HG02623 (cell line): ENCODE measurements around the gene SERINC2.

Experiments used
- ATAC-seq: cut with Tn5 transposase; IDR thresholded peaks from one replicate; pipeline ENCODE4 v1.9.1; 2021; ENCODE audit warnings: moderate library complexity; ENCODE audit not compliant: unreplicated experiment

Gene SERINC2

DNA sequence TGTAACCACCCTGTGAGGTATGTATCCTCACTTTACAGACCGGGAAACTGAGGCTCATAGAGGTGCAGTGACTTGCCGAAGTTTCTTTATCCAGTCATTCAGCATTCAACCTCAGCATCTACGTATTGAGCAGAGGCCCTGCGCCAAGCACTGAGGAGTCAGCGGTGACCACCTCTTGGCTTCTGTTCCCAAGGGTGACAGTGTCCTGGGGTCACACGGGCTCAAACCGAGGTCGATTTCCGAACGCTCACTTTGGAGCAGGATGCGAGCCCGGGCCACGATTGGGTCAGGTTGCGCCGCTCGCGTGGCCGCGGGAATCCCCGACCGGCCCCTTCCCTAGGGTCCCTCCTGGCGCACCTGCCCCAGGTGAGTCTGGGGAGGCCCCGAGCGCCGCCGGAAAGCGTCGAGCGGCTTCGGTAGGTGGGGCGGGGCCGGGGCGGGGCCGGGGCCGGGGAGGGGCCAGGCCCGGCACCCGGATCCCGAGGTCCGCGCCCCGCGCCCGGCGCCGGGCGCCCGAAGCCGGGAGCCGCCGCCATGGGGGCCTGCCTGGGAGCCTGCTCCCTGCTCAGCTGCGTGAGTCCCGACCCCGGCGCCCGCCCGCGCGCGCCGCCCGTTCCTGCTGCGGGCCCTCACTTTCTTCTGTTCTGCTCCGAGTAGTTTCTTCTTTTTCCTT lies at the start of gene SERINC2:
TSS of gene SERINC2 (plus strand) at position 482 of the 673 bp plus-strand sequence. CDS start at position 535, 53 bp downstream.
- no peak for ATAC-seq

DNA sequence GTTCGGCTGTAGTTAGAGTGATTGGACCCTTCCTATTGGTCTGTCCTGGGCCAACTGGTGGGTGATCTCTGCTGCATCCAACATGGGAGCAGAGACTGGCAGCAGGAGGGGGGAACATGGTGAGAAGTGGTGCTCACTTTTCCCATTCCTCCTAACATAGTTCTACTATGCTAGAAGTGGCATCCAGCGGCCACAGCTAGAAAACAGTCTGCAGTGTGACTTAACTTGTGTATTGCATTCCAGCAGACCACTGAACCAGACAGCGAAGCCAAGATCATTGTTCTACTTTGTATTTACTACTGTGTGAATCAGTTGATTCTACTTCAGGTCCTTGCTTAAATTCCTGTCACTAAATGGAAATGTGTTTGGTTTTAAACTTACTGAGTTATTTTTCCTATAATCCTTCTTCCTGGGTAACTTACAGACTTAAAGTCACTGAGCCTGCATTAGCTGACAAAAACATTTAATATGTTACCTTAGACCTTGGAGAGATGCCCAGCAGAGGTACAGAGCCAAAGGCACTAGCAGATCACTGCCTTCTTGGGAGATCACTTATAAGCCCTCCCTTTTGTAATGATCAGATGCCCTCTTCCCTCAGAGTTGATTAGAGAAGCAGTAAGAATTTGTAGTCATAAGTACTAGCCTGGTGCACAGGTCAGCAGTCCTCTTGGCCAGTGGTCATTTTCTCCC lies 48.3 kb upstream of the SERINC2 start:
- ATAC-seq: no peak

DNA sequence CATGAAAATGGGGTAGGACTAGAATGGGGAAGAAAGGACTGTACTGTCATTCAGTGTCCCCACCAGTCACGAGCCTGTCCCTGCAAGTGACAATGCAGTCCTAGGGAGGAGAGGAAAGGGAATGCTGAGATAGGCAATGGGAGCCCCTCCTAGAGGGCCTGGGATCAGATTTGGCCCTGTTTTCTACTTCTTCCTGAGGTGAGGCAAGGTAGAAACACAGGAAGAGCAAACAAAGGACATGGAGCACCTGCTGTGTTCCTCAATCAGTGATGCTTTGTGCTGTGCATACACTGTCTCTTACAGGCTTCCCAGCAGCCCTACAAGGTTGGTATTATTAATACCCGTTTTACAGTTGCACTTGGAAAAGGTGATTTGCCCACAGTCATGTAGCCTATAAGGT lies 46.2 kb upstream of the SERINC2 start:
- ATAC-seq: no peak

DNA sequence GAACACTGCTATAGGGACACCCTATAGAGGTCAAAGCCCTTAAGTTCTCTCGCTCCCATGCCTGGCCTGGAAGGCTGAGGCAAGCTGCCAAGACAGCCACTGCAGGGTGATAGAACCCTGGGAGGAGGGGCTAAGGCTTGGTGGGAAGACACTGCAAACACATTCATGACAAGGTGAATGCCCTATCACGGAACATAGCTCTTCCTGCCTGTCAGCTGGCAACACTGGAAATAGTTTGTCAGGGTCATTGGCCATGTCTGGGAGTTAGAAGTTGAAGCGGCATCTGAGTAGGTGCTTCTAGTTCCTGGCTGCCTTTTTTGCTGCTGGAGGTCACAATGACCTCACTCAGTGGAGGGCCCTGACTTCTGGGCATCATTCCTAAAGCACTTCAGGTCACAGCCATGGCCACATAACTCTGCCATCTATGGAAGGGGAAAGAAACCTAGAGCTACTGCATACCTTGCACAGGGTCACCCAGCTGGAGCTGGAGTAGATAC lies 44.4 kb upstream of the SERINC2 start:
- no peak for ATAC-seq

DNA sequence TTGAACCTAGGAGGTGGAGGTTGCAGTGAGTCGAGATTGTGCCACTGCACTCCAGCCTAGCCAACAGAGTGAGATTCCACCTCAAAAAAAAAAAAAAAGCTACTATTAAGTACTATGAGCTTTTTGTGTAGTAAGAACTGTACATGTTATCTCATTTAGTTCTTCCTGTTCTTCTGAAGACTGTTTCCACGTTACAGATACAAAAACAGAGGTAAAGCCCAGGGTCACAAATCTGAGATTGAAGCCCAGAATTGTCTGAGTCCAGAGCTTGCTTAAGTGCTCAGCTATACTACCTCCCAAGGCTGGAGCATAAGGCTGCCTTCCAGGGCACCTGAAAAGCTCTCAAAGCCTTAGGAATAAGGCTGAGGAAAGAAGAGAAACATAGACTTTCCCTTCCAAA lies 43.0 kb upstream of the SERINC2 start:
- ATAC-seq: no peak

DNA sequence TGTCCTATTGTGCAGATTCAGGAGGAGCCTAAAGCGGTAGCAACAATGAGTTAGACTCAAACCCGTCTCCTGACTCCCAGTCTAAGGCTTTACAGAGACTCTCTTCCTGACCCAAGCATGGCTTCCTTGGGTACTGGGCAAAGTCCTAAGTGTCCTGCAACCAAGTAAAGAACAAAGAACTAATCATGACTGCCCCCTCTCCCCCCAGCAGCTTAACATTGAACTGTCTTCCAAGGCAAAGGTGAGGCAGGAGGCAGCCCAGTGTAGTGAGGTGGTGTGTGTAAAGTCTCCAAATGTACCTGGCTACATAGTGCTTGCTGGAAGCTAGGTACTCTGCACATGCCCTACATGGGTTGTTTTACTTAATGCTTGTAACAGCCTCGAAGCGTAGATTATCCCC lies 42.4 kb upstream of the SERINC2 start:
- no peak for ATAC-seq

DNA sequence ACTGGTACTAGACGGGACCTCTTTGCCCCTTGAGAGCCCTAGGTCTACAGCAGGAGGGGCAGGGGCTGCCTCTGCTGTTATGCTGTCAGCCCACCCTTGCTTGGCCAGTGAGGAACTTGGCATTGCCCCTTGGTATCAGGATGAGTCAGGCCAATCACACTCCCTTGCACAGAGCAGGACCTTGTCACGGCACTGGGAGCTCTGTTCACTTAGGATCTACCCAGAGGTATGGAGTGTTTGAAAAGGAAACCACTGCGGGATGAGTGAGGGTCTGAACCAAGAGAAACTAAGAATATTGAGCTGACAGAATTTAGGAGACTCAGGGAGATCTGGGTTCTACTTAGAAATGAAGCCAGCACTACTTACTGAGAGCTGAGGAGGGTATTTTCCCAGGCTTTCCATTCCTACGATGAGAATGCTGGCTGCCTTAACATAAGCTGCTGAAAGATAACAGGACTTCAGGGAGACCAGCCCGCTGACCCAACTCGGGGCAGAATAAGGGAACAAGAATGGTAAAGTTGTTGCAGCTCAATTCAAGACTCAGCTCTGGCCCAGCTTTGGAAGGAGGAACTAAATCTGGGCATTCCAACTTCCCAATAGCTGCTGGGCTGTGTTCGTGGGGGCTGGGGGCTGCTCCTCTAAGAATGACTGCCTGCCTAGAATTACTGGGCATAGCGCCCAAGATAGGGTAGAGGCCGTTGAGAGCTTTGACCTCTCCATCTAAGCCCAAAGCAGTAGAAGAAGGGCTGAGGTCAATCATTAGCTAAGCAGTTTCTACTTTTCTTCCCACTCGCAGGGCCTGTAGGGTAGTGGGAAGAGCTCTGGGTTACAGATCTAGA lies 41.7 kb upstream of the SERINC2 start:
- no peak for ATAC-seq

DNA sequence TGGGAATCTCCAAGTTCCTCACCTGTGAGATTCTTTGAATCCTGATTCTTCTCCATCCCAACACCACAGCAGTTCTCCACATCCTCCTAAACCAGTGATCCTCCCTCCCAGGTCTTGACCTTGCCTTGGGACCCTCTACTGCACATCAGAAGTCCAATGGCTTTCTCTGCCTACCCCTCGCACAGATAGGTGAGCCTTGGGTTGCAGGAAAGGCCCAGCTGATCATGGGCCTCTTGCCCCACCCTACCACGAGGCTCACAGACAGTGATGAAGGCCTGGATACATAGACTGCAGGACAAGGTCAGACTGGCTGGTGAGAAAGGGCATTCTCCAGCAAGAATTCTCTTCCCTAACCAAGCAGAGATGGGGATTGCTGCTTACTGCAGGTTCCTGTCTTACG lies 41.0 kb upstream of the SERINC2 start:
- ATAC-seq: no peak

DNA sequence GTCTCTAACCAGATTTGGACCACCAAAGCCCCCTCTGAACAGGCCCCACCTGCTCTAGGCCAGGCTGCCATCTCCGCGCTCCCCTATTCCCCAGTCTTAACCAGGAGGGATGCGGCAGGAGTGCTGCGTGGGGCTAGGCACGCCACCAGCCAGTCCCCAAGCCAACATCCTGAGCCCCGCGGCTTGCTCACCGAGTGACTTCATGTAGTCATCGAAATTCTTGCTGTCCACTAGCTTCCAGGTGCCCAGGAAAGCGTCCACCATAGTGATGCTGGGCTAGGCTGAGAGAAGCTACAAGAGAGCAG lies 40.3 kb upstream of the SERINC2 start:
- no peak for ATAC-seq

DNA sequence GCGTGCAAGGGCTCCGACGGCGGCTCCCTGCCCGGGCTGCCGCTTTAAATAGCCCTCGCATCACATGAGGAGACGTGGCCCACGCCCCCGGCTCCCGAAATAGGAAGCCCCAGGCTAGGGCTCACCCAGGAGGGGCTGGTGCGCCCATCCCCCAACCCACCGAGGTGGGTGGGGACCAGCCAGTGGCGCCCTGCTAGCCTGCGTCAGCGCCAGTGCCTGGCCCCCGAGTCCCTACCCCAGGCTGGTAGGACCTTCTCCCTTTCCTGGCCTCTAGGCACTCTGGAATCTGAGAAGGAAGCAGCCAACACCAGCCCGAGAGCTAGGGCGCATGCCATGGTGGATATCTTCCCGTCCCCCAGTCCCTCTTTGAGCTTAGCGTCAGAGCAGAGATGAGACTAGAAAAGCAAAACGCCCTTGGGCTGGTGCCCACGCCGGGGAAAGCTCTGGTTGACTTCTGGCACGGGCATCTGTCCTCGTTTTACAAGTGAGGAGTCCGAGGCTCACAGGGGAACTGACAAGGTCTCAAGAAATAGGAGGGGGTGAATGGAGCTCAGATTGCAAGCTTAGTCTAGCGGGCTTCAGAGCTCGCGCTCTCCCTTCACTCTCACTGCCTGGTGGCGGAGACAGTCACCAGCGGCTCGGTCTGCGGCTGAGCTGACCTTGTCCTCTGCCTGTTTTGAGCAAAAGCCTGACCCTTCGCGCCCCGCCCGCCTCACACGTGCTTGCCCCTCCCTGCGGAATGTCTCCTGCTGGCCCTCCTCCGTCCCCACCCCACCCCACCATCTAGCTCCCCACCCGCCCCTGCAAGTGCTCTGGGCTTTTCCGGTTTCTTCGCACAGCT lies 39.7 kb upstream of the SERINC2 start, which contains the start of gene FABP3:
TSS of gene FABP3 (minus strand) at position 21 of the 841 bp plus-strand sequence. CDS start 62 bp downstream, outside the sequence.
- no peak for ATAC-seq

DNA sequence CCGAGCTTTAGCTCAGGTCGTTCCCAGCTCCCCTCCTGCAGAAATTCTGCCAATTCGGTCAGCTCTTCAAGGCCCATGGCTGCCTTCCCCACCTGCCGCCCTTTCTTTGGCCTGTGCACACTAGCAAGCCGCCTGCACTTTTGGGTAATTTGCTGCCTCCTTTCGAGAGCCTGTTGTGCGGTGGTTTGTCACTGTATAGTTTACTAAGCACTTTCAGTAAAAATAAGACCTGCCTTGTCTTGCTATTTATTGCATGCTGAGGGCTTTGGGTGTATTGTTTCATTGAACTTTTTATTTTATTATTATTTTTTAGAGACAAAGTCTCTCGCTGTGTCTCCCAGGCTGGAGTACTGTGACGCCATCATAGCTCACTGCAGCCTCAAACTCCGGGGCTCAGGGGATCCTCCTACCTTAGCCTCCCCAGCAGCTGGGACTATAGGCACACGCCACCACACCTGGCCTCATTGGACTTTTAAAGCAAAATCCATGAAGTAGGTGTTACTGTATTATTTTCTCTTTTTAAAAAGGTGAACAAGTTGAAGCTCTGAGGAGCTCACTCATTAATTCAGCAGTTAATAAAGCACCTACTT lies 39.0 kb upstream of the SERINC2 start:
- no peak for ATAC-seq

DNA sequence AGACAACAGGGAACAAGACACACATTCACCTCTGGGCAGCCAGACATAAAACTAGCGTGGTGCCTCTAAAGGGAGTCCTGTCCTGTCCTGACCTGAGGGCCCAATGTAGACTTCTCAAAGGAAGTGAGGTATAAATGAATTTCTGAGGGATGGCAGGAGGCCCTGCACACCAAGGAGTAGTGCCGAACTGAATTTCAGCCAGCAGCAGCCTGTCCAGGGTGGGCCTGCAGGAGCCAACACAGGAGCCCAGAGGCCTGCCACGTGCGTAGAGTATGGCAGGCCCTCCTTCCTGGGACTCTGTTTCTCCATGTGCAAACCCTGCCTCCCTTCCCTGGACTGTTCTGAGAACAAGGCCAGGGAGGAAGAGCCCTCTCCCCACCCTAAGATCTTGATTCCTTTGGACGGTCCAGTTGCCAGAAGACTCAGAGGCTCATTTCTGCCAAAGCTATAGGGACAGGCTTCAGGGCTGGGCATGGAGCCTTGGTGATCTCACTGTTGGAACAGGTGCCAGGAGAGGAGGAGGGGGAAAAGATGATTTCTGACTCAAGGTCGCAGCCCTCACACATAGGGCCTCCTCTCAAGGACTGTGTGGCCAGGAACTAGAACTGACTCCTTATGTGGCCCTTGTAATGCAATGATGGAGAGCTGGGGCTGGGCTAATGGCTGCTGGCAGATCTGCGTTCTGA lies 38.4 kb upstream of the SERINC2 start:
- ATAC-seq: no peak

DNA sequence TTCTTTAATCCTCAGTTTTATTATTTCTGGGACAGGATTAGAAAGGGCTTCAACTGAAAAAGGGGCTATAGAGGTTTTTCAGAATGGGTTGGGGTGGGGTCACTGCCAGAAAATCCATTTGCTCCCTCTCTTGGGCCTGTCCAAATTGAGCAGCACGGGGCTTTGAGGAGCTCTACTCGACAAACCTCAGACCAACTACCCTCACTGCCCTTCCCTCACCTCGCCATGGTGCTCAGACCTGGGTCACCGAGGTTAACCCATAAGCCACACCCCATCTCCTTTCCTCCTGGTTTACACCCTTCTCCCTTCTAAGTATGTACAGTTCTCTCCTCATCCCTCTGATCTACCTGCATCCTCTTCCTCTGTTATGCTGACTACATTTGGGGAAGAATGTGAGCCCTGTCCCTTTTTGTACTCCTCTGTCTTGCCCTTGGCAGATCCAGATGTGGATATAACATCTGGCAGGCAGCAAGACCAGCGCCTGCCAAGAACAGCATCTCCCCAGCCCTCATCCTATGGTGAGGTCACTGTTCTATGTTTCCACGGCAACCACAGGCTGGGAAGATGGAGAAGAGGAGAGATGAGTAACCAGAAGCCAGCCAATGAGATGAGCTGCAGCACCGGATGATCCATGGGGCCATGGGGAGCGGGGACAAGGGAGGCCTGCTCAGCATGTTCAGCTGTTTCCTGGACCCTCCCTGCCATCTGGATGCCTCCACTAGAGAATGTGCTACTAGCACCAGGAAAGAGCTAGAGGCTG lies 36.5 kb upstream of the SERINC2 start:
- ATAC-seq: no peak

DNA sequence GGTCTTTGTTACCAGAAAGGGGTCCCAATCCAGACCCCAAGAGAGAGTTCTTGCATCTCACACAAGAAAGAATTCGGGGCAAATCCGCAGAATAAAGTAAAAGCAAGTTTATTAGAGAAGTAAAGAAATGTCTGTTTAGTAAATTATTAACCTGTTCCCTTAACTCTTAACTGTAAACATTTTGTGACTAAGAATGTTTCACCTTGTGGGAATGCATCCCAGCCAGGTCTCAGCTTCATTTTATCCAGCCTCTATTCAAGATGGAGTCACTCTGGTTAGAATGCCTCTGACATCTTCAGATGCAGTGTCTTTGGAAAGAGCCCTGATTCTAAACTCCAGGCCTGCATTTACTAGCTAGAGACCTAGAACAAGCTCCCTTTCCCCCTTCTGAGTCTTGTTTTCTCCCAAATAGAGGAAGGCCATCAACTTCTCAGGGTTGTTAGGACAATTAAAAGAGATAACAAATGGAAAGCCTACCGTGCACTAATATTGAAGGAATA lies 35.6 kb upstream of the SERINC2 start:
- ATAC-seq: no peak

DNA sequence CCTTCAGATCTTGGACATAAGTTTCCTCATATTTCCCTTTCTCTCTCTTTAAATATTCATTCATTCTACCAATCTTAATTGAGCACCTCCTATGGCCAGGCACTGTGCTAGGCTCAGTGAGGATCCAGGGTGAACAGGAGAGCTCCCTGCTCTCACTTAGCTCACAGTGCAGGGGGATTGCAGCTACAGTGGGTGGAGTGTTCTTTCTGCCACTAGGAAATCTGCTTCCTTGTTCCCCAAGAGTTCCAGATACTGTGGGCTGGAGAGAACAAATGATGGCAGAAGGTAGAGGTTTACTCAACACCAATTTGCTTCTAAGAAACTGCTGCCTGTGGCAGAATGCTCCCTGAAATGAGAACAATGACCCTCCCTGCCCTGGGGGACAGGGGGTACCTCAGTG lies 35.0 kb upstream of the SERINC2 start:
- ATAC-seq: no peak

DNA sequence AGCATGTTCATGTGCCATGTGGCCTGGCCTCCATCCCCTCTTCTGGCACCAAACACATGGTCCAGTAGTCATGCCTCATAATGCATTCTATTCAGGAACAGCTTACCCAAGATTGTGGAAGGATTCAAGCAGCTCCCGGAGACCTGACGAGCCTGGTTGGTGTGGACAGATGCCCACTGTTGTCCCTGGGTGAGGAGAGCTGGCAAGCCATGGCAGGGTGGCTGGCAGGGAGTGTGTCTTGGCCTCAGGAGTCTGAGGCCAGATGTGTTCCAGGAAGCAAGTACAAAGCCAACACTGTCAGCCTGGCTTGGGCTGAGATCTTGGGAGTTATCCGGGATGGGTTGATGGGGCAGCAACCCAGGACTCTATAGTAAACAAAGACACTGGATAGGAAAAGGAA lies 32.8 kb upstream of the SERINC2 start:
- ATAC-seq: no peak

DNA sequence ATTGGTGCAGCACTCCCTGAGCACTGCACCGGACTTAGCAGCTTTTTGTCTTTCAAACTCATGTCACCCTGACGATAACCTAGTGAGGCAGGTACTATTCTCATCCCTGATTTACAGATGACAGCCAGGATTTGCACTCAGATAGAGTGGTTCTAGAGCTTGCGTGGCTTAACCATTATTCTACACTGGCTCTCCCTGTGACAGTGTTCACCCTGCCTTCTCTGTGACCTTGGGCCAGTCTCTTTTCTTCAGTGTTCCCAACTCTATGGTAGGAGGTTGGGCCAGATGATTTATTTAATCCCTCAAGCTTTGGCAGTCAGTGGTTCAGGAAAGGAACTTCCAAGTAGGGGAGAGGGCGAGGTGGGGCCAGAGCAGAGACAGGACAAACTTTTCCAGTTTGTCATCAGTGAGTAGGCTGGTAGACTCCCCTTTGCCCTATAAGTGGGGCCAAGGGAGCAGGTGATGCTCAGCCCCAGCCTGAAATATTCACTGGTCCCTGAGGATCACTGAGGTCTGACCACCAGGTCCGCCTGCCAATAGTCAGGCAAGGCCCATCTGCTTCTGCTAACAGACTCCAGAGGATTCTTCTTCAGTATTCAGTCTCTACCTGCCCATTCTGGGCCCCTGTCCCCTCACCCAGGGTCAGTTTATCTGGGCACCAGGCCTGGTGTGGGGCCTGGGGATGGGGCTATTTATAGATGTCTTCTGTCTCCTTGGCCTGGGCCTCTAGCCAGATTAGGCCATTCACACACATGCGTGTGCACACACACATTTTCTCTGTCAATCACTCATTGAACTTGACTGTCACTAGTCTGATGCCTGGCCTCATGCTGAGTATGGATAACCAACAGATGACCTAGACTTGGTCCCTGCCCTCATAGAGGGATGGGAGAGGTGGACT lies 31.4 kb upstream of the SERINC2 start:
- ATAC-seq: no peak
